ENCODE data around the gene MED9. TPM values are rescaled to one million over a fixed set of nuclear protein-coding genes. Genes with fewer than 3 reads are reported as not detected.

The MED9 gene
- total and polyA plus RNA-seq, 2 of the 8 experiments (the other 6 are each of a cell fraction or from before 2014, with no cell fraction given): 15.8 to 19.7 TPM

DNA sequence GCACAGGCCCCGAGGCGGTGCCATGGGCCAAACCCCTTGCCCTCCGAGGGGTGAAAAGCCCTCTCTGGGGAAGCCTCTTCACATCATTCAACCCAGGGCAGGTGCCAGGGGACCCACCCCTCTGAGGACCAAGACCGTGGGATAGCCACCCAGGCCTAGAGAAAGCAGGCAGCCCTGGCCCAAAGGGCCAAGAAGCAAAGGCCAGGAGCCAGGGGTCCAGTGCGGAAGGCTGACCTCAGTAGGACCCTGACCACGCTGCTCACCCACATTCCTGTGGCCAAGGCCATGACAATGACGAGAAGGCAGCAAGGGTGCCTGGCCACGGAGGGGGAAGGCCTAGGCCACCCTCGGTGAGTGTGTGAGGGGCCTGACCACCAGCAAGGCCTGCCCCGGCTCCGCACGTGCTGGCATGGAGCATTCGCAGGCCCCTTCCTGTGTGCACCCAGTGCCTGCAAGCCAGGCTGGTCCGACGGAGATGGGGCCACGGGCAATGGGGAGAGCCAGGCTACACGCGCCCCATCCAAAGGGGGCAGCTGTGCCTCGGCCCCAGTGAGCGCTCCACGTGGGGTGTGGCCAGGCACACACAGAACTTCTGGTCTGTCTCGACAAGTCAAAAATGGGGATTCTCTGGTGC, 43.9 kb downstream of the MED9 start (continued):
- TF ChIP-seq SUZ12 (IDR thresholded peaks at IDR 0.05; ENCODE audit: low read length) (no peak), RXRA (IDR thresholded peaks at IDR 0.05; ENCODE audit: insufficient read depth, low read depth, low read length) (no peak)
